Measurements from ENCODE around the gene APBA3.

Gene APBA3

DNA sequence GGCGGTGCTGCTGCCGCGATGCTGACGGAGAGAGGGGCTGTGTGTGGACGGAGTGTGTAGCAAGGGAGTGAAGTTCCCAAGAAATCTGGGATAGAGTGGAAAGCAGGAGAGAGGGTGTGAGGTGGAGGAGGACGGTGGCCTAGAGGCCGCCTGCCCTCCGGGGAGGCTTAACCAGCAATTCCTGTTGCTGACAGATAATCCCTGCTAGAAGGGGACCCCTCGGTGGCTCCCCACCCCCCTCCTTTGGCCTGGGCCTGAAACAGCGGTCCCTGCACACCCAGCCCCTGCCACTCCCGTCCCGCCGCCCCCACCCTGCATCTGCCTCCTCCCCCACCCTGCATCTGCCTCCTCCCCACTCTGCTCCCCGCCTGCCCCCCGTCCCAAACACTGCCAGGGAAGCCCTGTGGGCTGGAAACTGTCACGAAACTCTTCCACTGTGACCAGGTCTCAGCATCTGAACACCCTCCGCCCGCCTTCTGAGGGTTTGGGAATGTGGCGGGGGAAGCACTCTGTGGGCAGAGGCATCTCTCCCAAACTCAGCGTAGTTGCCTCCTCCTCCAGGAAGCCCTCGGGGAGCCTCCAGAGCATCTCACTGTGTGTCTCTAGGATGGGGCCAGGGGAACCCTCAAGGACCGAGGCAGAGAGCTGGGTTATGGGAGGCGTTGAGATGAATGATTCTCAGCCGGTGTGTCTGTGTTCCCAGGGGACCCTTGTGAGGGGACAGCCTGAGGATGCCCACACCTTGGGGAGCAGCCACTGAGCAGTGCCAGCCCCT lies 41.8 kb upstream of the APBA3 start:
- no peak for DNase-seq (ENCODE audit: low read depth)
- H3K4me3 ChIP-seq (ENCODE audit: low read depth, low read length) = no peak overlapping the region
- no peak for TF ChIP-seq POLR2A (IDR thresholded peaks at IDR 0.05; ENCODE audit: extremely low read depth, insufficient read length)
- TF ChIP-seq, protein P1, sequence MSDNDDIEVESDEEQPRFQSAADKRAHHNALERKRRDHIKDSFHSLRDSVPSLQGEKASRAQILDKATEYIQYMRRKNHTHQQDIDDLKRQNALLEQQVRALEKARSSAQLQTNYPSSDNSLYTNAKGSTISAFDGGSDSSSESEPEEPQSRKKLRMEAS (IDR thresholded peaks at IDR 0.05; ENCODE audit: low read depth, low read length) = no peak
- TF ChIP-seq MYC (IDR thresholded peaks at IDR 0.05; ENCODE audit: low read depth, low read length) = no peak
- TF ChIP-seq, protein P2, sequence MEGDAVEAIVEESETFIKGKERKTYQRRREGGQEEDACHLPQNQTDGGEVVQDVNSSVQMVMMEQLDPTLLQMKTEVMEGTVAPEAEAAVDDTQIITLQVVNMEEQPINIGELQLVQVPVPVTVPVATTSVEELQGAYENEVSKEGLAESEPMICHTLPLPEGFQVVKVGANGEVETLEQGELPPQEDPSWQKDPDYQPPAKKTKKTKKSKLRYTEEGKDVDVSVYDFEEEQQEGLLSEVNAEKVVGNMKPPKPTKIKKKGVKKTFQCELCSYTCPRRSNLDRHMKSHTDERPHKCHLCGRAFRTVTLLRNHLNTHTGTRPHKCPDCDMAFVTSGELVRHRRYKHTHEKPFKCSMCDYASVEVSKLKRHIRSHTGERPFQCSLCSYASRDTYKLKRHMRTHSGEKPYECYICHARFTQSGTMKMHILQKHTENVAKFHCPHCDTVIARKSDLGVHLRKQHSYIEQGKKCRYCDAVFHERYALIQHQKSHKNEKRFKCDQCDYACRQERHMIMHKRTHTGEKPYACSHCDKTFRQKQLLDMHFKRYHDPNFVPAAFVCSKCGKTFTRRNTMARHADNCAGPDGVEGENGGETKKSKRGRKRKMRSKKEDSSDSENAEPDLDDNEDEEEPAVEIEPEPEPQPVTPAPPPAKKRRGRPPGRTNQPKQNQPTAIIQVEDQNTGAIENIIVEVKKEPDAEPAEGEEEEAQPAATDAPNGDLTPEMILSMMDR (IDR thresholded peaks at IDR 0.05; ENCODE audit: low read depth, low read length) = no peak

GRCh38 chr19:3801412-3802096 lies 40.1 kb upstream of the APBA3 start:
- H3K4me3 ChIP-seq (ENCODE audit: low read depth, low read length) = no peak overlapping the region
- no peak for DNase-seq (ENCODE audit: low read depth)
- TF ChIP-seq POLR2A (IDR thresholded peaks at IDR 0.05; ENCODE audit: extremely low read depth, insufficient read length) = no peak
- TF ChIP-seq, protein P1 (IDR thresholded peaks at IDR 0.05; ENCODE audit: low read depth, low read length) = no peak
- TF ChIP-seq MYC (IDR thresholded peaks at IDR 0.05; ENCODE audit: low read depth, low read length) = no peak
- TF ChIP-seq, protein P2 (IDR thresholded peaks at IDR 0.05; ENCODE audit: low read depth, low read length) = no peak

- TF ChIP-seq POLR2A (IDR thresholded peaks at IDR 0.05; ENCODE audit: extremely low read depth, insufficient read length) (no peak), MYC (IDR thresholded peaks at IDR 0.05; ENCODE audit: low read depth, low read length) (no peak)
- TF ChIP-seq, protein P2 (IDR thresholded peaks at IDR 0.05; ENCODE audit: low read depth, low read length) = no peak
- TF ChIP-seq, protein P1 (IDR thresholded peaks at IDR 0.05; ENCODE audit: low read depth, low read length) = no peak
- DNase-seq (ENCODE audit: low read depth) = no peak
- H3K4me3 ChIP-seq (ENCODE audit: low read depth, low read length) = no peak overlapping the region
These were observed 39.5 kb upstream of the APBA3 start for GRCh38 chr19:3800996-3801395.

DNA sequence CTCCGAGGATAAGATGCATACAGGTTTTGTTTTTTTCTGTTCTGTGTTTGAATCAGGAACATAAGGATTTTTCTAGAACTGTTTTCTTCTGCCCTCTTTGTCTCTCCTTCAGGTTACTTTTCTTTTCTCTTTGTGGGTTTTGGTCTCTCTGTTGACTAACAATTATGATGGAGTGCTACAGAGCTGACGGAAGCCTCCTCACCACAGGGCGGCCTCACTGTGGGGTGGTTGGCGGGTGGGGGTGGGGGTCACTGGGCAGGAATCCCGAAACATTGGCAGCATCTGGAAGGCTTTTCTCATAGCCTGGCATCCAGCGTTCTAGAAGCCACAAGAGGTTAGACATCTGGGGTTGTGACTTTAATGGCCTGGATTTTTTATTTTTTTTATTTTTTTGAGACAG lies 36.6 kb upstream of the APBA3 start:
- DNase-seq (ENCODE audit: low read depth) = no peak
- no peak overlapping the region for H3K4me3 ChIP-seq (ENCODE audit: low read depth, low read length)
- TF ChIP-seq, protein P1 (IDR thresholded peaks at IDR 0.05; ENCODE audit: low read depth, low read length) = no peak
- TF ChIP-seq POLR2A (IDR thresholded peaks at IDR 0.05; ENCODE audit: extremely low read depth, insufficient read length) (no peak), MYC (IDR thresholded peaks at IDR 0.05; ENCODE audit: low read depth, low read length) (no peak)
- TF ChIP-seq, protein P2 (IDR thresholded peaks at IDR 0.05; ENCODE audit: low read depth, low read length) = no peak

DNA sequence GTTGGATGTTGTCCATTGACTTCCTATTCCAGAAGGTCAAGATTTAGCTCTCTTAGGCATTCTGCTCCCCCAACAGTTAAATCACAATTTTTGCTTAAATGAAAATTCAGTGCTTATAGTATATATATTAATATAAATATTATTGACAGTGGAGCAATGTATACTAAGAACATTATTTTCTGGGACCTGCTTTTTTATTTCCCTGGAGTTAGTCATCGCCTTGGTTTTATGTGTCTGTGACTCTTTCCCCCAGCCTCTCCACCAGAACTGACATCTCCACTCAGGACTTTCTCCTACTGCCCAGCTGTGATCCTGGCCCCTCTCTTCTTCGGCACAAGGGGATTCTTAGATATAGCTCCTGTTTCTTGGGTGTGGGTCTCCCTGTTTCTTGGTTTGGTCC lies 34.9 kb upstream of the APBA3 start:
- TF ChIP-seq POLR2A (IDR thresholded peaks at IDR 0.05; ENCODE audit: extremely low read depth, insufficient read length) (no peak), MYC (IDR thresholded peaks at IDR 0.05; ENCODE audit: low read depth, low read length) (no peak)
- TF ChIP-seq, protein P2 (IDR thresholded peaks at IDR 0.05; ENCODE audit: low read depth, low read length) = no peak
- TF ChIP-seq, protein P1 (IDR thresholded peaks at IDR 0.05; ENCODE audit: low read depth, low read length) = no peak
- no peak overlapping the region for H3K4me3 ChIP-seq (ENCODE audit: low read depth, low read length)
- DNase-seq (ENCODE audit: low read depth) = no peak

Measured in NB4 (cell line).